DMS 273 (cell line): Measurements from ENCODE around the gene ZBTB46.

Experiments
- DNase-seq: peaks from one replicate; lab custom pipeline; 2025; ENCODE audit not compliant: unreplicated experiment; lab: John Stamatoyannopoulos, UW

The ZBTB46 gene

GRCh38 chr20:63748070-63748933 lies 82.8 kb downstream of the ZBTB46 start:
- DNase-seq, result no peak

GRCh38 chr20:63747622-63748069 lies 83.4 kb downstream of the ZBTB46 start:
- no peak for DNase-seq

- DNase-seq, result no peak
Measured at GRCh38 chr20:63746751-63747315, 84.2 kb downstream of the ZBTB46 start.

- no peak for DNase-seq
Measured at GRCh38 chr20:63745961-63746731, 84.9 kb downstream of the ZBTB46 start.

GRCh38 chr20:63745424-63745805 lies 85.6 kb downstream of the ZBTB46 start:
- DNase-seq, result no peak

GRCh38 chr20:63744574-63745423 lies 86.3 kb downstream of the ZBTB46 start:
- DNase-seq, result no peak

DNA sequence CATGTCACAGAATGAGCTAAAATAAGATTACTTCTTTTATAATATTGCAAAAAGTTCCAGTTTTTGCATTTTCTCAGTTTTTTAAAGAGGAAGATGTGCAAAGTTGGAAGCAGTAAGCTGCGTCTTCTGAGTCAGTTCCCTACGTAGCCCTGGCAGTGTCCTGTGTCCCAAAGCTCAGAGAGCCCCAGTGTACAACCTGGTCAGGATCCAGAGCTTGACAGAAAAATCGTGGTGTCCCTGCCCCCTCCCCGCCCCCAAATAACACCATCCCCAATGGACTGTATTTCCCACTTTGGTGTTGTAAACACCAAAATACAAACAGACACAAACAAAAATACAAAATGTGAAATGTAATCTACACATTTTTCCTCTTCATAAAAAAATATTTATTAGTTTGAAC lies 86.9 kb downstream of the ZBTB46 start:
- DNase-seq, result no peak

DNA sequence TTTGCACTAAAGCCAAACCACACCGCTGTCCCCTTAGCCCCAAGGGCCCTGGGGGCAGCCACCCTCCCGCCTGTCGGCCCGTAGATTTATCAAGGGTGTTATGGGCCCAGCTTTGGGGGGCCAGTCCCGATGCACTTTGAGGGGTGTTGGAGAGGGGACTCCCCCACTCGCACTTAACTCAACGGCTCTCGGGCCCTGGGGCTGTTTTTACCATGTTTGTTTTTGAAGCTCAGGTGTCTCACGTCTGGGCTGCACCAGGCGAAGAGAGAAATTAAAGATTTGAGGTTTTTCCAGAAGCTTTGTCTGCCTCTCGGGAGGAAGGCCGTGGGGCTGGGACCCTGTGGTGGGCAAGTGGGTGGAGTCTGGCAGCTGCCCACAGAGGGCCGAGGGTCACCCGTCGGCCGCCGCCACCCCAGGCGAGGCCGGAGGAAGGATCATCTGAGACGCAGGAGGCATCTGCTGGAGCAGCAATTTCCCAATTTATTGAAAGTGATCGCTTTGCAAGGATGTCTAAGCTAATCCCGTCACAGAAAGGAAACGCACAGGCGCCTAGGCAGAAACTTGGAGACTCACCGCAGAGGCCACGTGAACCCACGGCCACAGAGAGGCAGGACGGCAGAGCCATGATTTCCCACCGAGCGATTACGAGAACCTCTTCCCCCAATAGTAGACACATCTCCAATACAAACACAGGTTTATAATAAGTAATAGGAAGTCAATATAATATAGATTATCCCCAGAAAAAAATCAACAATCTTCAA lies 87.7 kb downstream of the ZBTB46 start:
- DNase-seq, result no peak

DNA sequence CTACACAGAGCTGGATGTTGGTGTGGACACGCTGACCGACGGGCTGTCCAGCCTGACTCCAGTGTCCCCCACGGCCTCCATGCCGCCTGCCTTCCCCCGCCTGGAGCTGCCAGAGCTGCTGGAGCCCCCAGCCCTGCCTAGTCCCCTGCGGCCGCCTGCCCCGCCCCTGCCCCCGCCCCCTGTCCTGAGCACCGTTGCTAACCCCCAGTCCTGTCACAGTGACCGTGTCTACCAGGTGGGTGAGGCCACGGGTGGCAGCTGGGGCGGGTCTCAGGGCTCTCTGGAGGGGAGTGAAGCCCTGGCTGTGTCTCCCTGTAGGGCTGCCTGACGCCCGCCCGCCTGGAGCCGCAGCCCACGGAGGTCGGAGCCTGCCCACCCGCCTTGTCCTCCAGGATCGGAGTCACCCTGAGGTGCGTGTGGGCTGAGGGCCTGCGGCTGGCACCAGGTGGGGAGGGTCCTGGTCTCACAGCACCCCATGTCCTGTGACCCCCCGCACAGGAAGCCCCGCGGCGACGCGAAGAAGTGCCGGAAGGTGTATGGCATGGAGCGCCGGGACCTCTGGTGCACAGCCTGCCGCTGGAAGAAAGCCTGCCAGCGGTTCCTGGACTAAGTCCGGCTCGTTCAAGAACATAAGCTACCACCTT lies 88.6 kb downstream of the ZBTB46 start:
- DNase-seq, result no peak

DNA sequence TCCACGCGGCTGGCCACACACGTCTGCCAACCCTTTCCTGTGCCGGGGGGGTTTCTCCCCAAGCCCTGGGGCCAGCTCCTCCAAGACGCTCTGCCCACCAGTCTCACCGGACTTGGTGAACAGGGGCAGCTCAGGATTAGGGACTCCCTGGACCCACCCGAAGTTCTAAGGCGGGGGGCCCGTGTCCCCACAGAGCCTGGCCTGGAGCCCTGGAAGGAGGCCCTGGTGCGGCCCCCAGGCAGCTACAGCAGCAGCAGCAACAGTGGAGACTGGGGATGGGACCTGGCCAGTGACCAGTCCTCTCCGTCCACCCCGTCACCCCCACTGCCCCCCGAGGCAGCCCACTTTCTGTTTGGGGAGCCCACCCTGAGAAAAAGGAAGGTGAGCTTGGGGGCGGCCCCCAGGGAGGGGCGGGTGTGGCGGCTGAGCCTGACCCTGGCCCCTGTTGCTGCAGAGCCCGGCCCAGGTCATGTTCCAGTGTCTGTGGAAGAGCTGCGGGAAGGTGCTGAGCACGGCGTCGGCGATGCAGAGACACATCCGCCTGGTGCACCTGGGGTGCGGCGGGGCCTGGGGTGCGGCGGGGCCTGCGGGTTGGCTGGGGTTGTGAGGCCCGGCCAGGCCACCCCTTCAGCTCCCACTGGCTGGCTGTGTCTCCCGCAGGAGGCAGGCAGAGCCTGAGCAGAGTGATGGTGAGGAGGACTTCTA lies 89.2 kb downstream of the ZBTB46 start:
- DNase-seq, result no peak

- DNase-seq, result no peak
Measured at GRCh38 chr20:63741354-63741675, 89.7 kb downstream of the ZBTB46 start.

- peak; percentile 94 for DNase-seq
Measured at GRCh38 chr20:63740627-63741353, 90.3 kb downstream of the ZBTB46 start.

DNA sequence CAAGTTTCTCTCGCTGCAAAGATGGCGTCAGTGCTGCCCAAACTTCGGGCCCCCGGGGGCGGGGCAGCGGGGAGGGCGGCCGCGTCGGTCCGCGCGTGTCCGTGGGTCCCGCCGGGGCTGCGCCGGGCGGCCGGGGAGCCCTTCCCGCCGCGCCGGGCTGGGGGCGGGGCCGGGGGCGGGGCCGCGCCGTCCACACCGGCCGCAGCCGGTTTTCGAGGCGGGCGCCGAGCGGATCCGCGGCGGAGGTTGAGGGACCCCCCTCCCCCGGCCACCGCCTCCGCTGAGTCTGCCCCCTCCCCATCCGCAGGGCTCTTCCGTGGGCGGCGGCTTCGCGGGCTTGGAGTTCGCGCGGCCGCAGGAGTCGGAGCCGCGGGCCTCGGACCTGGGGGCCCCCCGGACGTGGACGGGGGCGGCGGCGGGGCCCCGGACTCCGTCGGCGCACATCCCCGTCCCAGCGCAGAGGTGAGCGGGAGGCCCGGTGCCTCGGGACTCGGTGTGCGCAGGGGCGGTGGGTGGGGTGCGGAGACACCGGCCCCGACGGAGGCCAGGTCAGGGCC lies 90.9 kb downstream of the ZBTB46 start:
- DNase-seq, result peak; percentile 76

GRCh38 chr20:63739130-63740069 lies 91.7 kb downstream of the ZBTB46 start, which contains the start of gene SLC2A4RG:
SLC2A4RG (plus strand) TSS chr20:63739776; CDS start chr20:63739913, 137 bp downstream.
- DNase-seq, result peak; percentile 94

DNA sequence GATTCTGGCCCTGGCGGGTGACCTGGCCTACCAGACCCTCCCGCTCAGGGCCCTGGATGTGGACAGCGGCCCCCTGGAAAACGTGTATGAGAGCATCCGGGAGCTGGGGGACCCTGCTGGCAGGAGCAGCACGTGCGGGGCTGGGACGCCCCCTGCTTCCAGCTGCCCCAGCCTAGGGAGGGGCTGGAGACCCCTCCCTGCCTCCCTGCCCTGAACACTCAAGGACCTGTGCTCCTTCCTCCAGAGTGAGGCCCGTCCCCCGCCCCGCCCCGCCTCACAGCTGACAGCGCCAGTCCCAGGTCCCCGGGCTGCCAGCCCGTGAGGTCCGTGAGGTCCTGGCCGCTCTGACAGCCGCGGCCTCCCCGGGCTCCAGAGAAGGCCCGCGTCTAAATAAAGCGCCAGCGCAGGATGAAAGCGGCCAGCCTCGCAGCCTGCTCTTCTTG lies 92.4 kb downstream of the ZBTB46 start:
- DNase-seq, result peak; percentile 80

DNA sequence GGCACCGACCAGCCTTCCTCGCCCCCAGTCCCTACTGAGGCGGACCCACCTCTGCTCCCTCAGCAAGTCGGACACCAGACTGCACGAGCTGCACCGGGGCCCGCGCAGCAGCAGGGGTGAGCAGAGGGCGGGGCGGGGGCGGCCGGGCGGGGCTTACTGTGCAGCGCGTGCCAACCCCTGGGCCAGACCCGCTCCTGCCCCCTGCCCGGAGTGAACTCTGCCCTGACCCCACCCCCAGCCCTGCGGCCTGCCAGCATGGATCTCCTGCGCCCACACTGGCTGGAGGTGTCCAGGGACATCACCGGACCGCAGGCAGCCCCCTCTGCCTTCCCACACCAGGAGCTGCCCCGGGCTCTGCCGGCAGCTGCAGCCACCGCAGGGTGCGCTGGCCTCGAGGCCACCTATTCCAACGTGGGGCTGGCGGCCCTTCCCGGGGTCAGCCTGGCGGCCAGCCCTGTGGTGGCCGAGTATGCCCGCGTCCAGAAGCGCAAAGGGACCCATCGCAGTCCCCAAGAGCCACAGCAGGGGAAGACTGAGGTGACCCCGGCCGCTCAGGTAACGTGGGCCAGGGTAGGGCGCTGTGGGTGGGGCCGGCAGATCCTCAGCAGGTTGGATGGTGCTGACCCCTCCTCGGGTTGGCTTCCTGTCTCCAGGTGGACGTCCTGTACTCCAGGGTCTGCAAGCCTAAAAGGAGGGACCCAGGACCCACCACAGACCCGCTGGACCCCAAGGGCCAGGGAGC lies 92.9 kb downstream of the ZBTB46 start:
- DNase-seq, result peak; percentile 61

GRCh38 chr20:63737695-63737944 lies 93.4 kb downstream of the ZBTB46 start:
- DNase-seq, result no peak
